ENCODE data around the gene KCTD2.

DNA sequence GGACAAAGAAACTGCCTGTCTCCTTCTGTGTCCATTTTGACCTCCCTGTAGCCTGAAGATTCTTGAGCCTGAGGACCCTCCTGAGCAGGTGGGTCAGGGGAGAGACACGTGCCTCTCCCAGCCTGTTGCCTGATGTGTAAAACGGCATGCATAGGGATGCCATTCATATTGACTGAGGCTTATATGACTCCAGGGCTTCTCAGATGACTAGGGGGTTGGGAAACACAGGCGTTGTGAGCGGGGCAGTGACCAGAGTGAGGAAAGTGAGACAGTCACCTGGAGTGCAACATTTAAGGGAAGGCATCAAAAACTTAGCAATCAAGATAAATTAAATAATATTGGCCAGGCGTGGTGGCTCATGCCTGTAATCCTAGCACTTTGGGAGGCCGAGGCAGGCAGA, 35.7 kb downstream of the KCTD2 start:
- TF ChIP-seq, protein P1, sequence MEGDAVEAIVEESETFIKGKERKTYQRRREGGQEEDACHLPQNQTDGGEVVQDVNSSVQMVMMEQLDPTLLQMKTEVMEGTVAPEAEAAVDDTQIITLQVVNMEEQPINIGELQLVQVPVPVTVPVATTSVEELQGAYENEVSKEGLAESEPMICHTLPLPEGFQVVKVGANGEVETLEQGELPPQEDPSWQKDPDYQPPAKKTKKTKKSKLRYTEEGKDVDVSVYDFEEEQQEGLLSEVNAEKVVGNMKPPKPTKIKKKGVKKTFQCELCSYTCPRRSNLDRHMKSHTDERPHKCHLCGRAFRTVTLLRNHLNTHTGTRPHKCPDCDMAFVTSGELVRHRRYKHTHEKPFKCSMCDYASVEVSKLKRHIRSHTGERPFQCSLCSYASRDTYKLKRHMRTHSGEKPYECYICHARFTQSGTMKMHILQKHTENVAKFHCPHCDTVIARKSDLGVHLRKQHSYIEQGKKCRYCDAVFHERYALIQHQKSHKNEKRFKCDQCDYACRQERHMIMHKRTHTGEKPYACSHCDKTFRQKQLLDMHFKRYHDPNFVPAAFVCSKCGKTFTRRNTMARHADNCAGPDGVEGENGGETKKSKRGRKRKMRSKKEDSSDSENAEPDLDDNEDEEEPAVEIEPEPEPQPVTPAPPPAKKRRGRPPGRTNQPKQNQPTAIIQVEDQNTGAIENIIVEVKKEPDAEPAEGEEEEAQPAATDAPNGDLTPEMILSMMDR (IDR thresholded peaks at IDR 0.05 in 8 of 11, conservative IDR thresholded peaks at IDR 0.05 in 3 of 11) = no peak
- no peak for TF ChIP-seq POLR2A (IDR thresholded peaks at IDR 0.05)

All from spleen (tissue), 7 donors.